Embryonic facial prominence (tissue), 1 donor: ENCODE data around the gene KNSTRN.
A peak's percentile ranks its signal among the peaks of the same experiment; 100 is the strongest.

ENCODE experiments used
- DNase-seq: peaks from one replicate; pipeline ENCODE4 v3.0.0-alpha.2; 2016; ENCODE audit errors: extremely low spot score

Gene KNSTRN

GRCh38 chr15:40429068-40429710 is 46.7 kb downstream of the KNSTRN start:
- DNase-seq: no peak

- DNase-seq: no peak
Observed at GRCh38 chr15:40430271-40430805, 47.8 kb downstream of the KNSTRN start.

GRCh38 chr15:40435023-40435709 is 52.6 kb downstream of the KNSTRN start:
- no peak for DNase-seq

- no peak for DNase-seq
Observed at GRCh38 chr15:40435710-40436089, 53.2 kb downstream of the KNSTRN start.

GRCh38 chr15:40436116-40436891 is 53.8 kb downstream of the KNSTRN start:
- DNase-seq: no peak

GRCh38 chr15:40436892-40437751 is 54.6 kb downstream of the KNSTRN start:
- DNase-seq: no peak

- no peak for DNase-seq
Observed at GRCh38 chr15:40437752-40438687, 55.5 kb downstream of the KNSTRN start.

- DNase-seq: no peak
Observed at GRCh38 chr15:40438712-40439111, 56.2 kb downstream of the KNSTRN start.

- no peak for DNase-seq
Observed at GRCh38 chr15:40439461-40439959, 57.0 kb downstream of the KNSTRN start.

GRCh38 chr15:40439960-40440742 is 57.6 kb downstream of the KNSTRN start:
- no peak for DNase-seq

- DNase-seq: peak; percentile 84
Observed at GRCh38 chr15:40440743-40441564, 58.4 kb downstream of the KNSTRN start, which contains the start of gene BAHD1. BAHD1 (plus strand) TSS chr15:40440953; CDS start chr15:40458465, 17,512 bp downstream.

- DNase-seq: no peak
Observed at GRCh38 chr15:40441565-40442531, 59.3 kb downstream of the KNSTRN start.

- no peak for DNase-seq
Observed at GRCh38 chr15:40443255-40443654, 60.7 kb downstream of the KNSTRN start.

GRCh38 chr15:40443846-40444245 is 61.3 kb downstream of the KNSTRN start:
- DNase-seq: no peak
